ENCODE results near the gene CST5.
"Not testable (repeated sequence)": the region's sequence is repeated elsewhere in the genome, so short reads cannot be mapped to it uniquely, and the experiment has no call there.

The CST5 gene

GRCh38 chr20:23877524-23877923, 2.0 kb downstream of the CST5 start:
- no peak for DNase-seq
- peaks cover 9% of the 10 kb centered on the region for H3K27me3 Mint-ChIP-seq
- no peaks in the 10 kb centered on the region for H3K9me3 Mint-ChIP-seq
- no peaks in the 10 kb centered on the region for H3K36me3 Mint-ChIP-seq (ENCODE audit: low read depth)
- peaks cover 7% of the 10 kb centered on the region for H3K4me1 Mint-ChIP-seq (ENCODE audit: low read depth)
- no peak overlapping the region for H3K27ac Mint-ChIP-seq
- H3K4me3 Mint-ChIP-seq = no peak overlapping the region

GRCh38 chr20:23875606-23876237, 3.8 kb downstream of the CST5 start:
- Mint-ChIP-seq H3K27me3 (peaks cover 13% of the 10 kb centered on the region), H3K36me3 (ENCODE audit: low read depth) (no peaks in the 10 kb centered on the region), H3K27ac (no peak overlapping the region), H3K4me3 (no peak overlapping the region), H3K9me3 (no peaks in the 10 kb centered on the region), H3K4me1 (ENCODE audit: low read depth) (peaks cover 7% of the 10 kb centered on the region)
- DNase-seq = no peak

GRCh38 chr20:23874747-23875146, 4.8 kb downstream of the CST5 start:
- H3K4me3 Mint-ChIP-seq = no peak overlapping the region
- DNase-seq = no peak
- peaks cover 23% of the 10 kb centered on the region for H3K27me3 Mint-ChIP-seq
- H3K9me3 Mint-ChIP-seq = no peaks in the 10 kb centered on the region
- peaks cover 7% of the 10 kb centered on the region for H3K4me1 Mint-ChIP-seq (ENCODE audit: low read depth)
- no peaks in the 10 kb centered on the region for H3K36me3 Mint-ChIP-seq (ENCODE audit: low read depth)
- no peak overlapping the region for H3K27ac Mint-ChIP-seq

DNA sequence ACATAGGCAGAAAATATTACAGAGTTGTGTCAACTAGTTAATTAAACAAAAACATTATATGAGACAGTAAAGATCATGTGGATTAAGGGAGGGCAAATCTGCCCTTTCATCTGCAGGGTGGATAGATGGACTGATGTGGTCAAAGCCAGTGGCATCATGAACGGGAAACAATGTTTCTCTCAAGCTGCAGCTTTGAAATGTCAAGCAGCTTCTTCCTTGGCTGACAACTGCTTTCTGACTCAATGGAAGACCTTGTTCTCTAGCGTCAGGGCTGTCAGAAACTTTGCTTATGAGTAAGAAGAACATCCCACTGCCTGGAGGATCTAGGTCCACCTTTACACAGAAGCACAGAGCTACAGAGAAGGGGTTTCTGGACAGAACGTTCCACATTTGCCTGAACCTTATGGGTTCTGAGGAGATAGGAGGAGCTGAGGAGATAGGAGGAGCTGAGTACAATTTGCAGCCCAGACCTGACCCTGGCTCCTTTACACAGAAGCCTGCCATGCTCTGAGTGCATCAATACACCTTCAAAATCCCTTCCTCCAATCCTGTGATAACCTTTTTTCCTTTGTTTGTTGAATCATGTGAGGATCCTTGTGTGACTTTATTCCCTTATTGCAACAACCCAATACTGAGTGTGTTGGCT, 6.1 kb downstream of the CST5 start:
- Mint-ChIP-seq H3K27me3 (peaks cover 31% of the 10 kb centered on the region), H3K9me3 (no peaks in the 10 kb centered on the region), H3K27ac (no peak overlapping the region), H3K4me1 (ENCODE audit: low read depth) (peaks cover 7% of the 10 kb centered on the region), H3K36me3 (ENCODE audit: low read depth) (no peaks in the 10 kb centered on the region), H3K4me3 (no peak overlapping the region)
- DNase-seq = no peak

DNA sequence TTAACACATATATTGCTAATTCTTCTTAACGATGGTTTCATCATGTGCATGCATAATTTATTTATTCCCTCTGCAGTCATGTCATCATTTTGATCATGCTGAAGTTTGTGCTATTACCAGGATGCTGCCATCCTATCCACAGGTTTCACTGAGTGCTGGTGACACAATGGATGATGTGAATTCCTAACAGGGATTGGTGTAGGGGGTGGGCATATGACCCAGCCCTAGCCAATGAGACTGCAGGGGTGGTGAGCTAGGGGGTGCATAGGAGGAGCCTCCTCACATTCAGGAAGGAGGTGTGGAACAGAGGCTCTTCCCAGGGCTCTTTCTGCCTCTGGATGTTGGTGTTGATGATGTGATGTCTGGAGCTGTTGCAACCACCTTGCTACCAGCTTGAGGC, 7.5 kb downstream of the CST5 start:
- DNase-seq = no peak
- Mint-ChIP-seq H3K27me3 (peaks cover 41% of the 10 kb centered on the region), H3K36me3 (ENCODE audit: low read depth) (no peaks in the 10 kb centered on the region), H3K9me3 (no peaks in the 10 kb centered on the region), H3K27ac (no peak overlapping the region), H3K4me3 (no peak overlapping the region), H3K4me1 (ENCODE audit: low read depth) (peaks cover 7% of the 10 kb centered on the region)

DNA sequence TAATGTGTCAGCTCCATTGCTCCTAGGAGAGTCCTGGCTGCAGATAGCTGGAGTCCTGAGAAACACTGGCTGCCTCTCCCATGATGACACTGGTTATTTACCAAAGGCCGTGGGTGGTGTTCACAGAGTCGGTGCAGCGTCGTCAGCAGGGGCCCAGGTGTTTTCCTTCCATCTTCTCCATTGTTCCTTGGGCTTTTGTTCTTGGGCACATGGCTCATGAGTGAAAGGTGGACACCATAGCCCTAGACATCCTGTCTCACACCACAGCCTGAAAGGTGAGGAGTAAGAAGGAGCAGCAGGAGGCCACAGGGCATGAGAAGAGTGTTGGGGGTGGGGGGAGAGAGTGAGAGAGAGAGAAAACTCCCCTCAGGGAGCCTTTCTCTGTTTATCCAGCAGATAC, 9.1 kb downstream of the CST5 start:
- H3K9me3 Mint-ChIP-seq = no peaks in the 10 kb centered on the region
- peaks cover 7% of the 10 kb centered on the region for H3K4me1 Mint-ChIP-seq (ENCODE audit: low read depth)
- no peak for DNase-seq
- no peak overlapping the region for H3K4me3 Mint-ChIP-seq
- H3K27me3 Mint-ChIP-seq = peaks cover 51% of the 10 kb centered on the region
- H3K27ac Mint-ChIP-seq = no peak overlapping the region
- H3K36me3 Mint-ChIP-seq (ENCODE audit: low read depth) = no peaks in the 10 kb centered on the region

GRCh38 chr20:23869520-23869919, 10.0 kb downstream of the CST5 start:
- no peaks in the 10 kb centered on the region for H3K36me3 Mint-ChIP-seq (ENCODE audit: low read depth)
- H3K27me3 Mint-ChIP-seq = peaks cover 51% of the 10 kb centered on the region
- DNase-seq = no peak
- H3K4me3 Mint-ChIP-seq = no peak overlapping the region
- H3K27ac Mint-ChIP-seq = no peak overlapping the region
- no peaks in the 10 kb centered on the region for H3K9me3 Mint-ChIP-seq
- peaks cover 4% of the 10 kb centered on the region for H3K4me1 Mint-ChIP-seq (ENCODE audit: low read depth)

- Mint-ChIP-seq H3K36me3 (ENCODE audit: low read depth) (no peaks in the 10 kb centered on the region), H3K4me1 (ENCODE audit: low read depth) (peaks cover 2% of the 10 kb centered on the region), H3K27me3 (peaks cover 51% of the 10 kb centered on the region), H3K4me3 (no peak overlapping the region), H3K27ac (no peak overlapping the region), H3K9me3 (no peaks in the 10 kb centered on the region)
- no peak for DNase-seq
Measured at GRCh38 chr20:23868321-23868720, 11.2 kb downstream of the CST5 start.

DNA sequence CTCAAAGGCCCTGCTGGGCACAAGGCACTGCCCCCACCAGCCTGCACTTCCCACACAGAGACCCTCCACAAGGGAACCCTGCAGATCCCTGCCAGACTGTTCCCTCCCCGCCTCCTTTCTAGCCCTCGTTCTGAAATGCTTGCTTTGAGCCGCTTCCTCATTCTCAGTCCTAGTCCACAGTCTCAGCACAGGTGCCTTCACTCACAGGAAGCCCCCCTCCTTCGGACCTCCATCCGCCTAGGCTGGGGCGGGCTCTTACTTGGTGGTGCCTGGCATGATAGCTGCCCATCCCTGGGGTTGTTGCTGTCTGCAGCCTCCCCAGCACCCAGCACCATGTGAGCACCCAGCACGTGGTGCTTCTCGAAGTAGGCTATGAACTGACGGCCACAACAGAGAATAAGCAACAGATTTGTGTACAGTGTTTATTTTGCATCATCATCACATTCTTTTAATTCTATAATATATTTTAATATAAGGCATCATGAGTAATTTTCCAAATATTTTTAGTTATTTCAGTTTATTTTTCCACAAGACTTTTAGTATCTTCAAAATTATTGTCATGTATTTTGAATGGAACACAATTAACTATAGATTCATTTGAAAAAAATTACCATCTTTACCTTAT, 12.3 kb downstream of the CST5 start:
- Mint-ChIP-seq H3K9me3 (no peaks in the 10 kb centered on the region), H3K4me1 (ENCODE audit: low read depth) (no peaks in the 10 kb centered on the region), H3K27me3 (peaks cover 47% of the 10 kb centered on the region), H3K4me3 (no peak overlapping the region), H3K36me3 (ENCODE audit: low read depth) (no peaks in the 10 kb centered on the region), H3K27ac (no peak overlapping the region)
- no peak for DNase-seq

GRCh38 chr20:23860771-23861170, 18.8 kb downstream of the CST5 start:
- not testable (repeated sequence) for H3K4me1 Mint-ChIP-seq (ENCODE audit: low read depth); DNase-seq; H3K4me3 Mint-ChIP-seq; H3K36me3 Mint-ChIP-seq (ENCODE audit: low read depth); H3K9me3 Mint-ChIP-seq; H3K27me3 Mint-ChIP-seq; H3K27ac Mint-ChIP-seq

GRCh38 chr20:23857962-23858595, 21.5 kb downstream of the CST5 start:
- H3K36me3 Mint-ChIP-seq (ENCODE audit: low read depth) = no peaks in the 10 kb centered on the region
- H3K27me3 Mint-ChIP-seq = peaks cover 3% of the 10 kb centered on the region
- H3K4me1 Mint-ChIP-seq (ENCODE audit: low read depth) = no peaks in the 10 kb centered on the region
- DNase-seq = no peak
- no peak overlapping the region for H3K27ac Mint-ChIP-seq
- H3K4me3 Mint-ChIP-seq = no peak overlapping the region
- no peaks in the 10 kb centered on the region for H3K9me3 Mint-ChIP-seq

GRCh38 chr20:23856736-23857135, 22.8 kb downstream of the CST5 start:
- Mint-ChIP-seq H3K4me3 (no peak overlapping the region), H3K9me3 (no peaks in the 10 kb centered on the region), H3K27ac (no peak overlapping the region), H3K36me3 (ENCODE audit: low read depth) (no peaks in the 10 kb centered on the region), H3K4me1 (ENCODE audit: low read depth) (no peaks in the 10 kb centered on the region), H3K27me3 (no peaks in the 10 kb centered on the region)
- DNase-seq = no peak

DNA sequence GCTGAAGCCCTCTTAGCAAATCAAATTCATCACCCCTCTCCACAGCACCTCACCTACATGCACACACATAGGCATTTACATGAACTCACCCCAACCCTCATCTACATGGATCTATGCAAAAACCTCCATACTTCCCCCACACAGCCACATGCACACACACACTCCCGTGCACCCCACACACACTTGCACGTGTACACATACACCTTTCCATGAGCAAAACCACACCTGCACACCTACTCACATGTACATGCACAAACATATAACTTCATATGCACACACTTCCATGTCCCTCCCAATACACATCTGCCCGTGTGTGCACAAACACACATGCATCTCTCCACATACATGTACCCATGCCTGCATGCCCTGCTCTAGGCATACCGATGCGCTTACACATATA, 23.3 kb downstream of the CST5 start:
- H3K9me3 Mint-ChIP-seq = no peaks in the 10 kb centered on the region
- no peaks in the 10 kb centered on the region for H3K27me3 Mint-ChIP-seq
- no peaks in the 10 kb centered on the region for H3K4me1 Mint-ChIP-seq (ENCODE audit: low read depth)

DNA sequence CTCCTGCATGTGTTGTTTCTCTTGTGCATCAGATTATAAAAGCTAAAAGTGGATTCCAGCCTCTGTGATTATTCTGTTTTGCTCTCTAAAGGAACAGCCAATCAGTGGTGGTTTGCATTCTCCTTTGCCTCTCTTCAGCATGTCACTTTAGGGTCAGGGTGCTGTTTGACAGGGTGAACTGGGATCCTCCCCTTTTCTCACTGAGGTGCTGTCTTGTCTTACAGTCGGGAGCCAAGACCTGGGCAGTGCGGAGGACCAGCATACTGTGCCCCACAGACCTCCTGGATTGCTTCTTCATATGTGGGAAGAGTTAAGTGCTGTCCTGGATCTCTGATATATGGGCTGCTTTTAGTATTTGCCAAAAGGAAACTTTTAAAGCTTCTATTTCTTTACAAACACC, 37.9 kb downstream of the CST5 start:
- no peaks in the 10 kb centered on the region for H3K36me3 Mint-ChIP-seq (ENCODE audit: low read depth)
- no peak overlapping the region for H3K27ac Mint-ChIP-seq
- H3K9me3 Mint-ChIP-seq = peaks cover 2% of the 10 kb centered on the region
- no peaks in the 10 kb centered on the region for H3K4me1 Mint-ChIP-seq (ENCODE audit: low read depth)
- no peak overlapping the region for H3K4me3 Mint-ChIP-seq
- H3K27me3 Mint-ChIP-seq = peaks cover 20% of the 10 kb centered on the region
- DNase-seq = no peak

More for the DNA sequence above, 23.3 kb downstream of the CST5 start:
- Mint-ChIP-seq H3K36me3 (ENCODE audit: low read depth) (no peaks in the 10 kb centered on the region), H3K27ac (no peak overlapping the region), H3K4me3 (no peak overlapping the region)
- DNase-seq = no peak

DNA sequence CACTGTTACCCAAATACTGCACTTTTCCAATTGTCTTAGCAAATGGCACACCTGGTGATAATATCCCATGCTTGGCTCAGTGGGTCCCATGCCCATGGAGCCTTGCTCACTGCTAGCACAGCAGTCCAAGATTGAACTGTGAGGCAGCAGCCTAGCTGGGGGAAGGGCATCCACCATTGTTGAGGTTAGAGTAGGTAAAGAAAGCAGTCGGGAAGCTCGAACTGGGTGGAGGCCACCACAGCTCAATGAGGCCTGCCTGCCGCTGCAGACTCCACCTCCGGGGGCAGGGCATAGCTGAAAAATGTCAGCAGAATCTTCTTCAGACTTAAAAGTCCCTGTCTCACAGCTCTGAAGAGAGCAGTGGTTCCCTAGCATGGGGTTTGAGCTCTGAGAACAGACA, 43.8 kb downstream of the CST5 start:
- Mint-ChIP-seq H3K9me3 (peaks cover 2% of the 10 kb centered on the region), H3K4me1 (ENCODE audit: low read depth) (no peaks in the 10 kb centered on the region), H3K27me3 (peaks cover 10% of the 10 kb centered on the region), H3K27ac (no peak overlapping the region), H3K4me3 (no peak overlapping the region), H3K36me3 (ENCODE audit: low read depth) (no peaks in the 10 kb centered on the region)
- DNase-seq = no peak
